H54 (cell line): Measurements from ENCODE around the gene ALKBH2.

Source experiments
- DNase-seq: peaks from one replicate; pipeline ENCODE4 v3.0.0; 2011; ENCODE audit warnings: low spot score, mixed read lengths; ENCODE audit not compliant: insufficient read length
- FAIRE-seq: peaks from 3 replicates; lab custom pipeline; 2011; peaks lifted over from hg19 to GRCh38; lab: Jason Lieb, UNC
- POLR2A ChIP-seq: IDR thresholded peaks from 2 replicates; pipeline ENCODE4 v1.6.1; 2011; ENCODE audit warnings: low read depth, mild to moderate bottlenecking, low read length

Gene ALKBH2

DNA sequence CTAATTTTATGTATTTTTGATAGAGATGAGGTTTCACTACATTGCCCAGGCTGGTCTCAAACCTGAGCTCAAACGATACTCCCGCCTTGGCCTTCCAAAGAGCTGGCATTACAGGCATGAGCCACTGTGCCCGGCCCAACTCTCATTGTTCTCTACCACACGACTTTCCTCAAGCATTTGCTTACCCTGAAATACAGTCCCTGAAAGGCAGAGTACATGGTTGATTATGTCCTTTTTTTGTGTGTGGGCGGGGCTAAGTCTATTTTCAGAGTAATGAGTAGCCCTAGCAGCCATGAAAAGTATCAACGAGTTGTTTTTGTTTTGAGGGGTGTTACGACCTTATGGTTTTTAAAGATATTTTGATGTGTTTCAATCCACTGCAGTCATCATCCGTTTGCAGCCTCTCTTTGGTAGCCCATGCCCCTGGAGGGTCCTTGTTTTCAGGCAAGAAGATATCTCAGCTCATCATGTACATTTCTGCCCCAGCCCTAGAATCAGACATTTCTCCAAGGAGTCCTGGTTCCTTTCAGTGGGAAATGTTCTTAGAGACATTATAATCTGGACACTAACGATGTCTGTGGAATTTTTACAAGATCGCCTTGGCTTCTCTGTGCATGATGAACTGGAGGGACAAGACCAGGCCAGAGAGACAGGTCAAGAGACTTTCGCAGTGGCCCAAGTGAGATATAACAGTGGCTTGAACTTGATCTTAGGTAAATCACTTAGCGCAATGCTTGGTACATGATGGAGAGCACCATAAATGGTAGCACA lies 31.8 kb upstream of the ALKBH2 start:
- FAIRE-seq = no peak
- TF ChIP-seq POLR2A = no peak

DNA sequence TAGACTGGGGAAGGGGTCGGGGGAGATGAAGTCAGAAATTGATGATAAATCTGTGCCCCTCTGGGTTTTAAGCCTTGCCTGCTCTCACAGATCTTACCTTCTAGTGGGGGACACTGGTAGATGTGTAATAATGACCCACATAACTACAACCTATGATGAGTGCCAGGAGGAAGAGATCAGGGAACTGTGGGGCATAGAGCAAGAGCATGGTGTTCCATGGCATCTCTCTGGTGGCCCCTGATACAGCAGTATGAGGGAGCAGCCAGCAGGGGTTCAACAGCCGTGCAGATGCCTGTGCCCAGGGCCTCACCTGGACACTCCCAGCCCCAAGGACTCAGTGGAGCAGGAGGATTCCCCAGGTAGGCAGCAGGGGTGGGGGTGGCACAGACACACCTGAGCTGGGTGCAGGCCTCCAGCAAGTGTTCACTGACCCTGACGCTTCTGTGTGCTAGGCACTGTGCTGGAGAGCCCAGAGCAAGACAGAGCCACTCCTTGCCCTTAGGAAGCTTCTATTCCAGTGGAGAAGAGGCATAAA lies 28.1 kb upstream of the ALKBH2 start:
- no peak for FAIRE-seq
- DNase-seq = no peak
- no peak for TF ChIP-seq POLR2A

More for the DNA sequence above, 31.8 kb upstream of the ALKBH2 start:
- DNase-seq = no peak

DNA sequence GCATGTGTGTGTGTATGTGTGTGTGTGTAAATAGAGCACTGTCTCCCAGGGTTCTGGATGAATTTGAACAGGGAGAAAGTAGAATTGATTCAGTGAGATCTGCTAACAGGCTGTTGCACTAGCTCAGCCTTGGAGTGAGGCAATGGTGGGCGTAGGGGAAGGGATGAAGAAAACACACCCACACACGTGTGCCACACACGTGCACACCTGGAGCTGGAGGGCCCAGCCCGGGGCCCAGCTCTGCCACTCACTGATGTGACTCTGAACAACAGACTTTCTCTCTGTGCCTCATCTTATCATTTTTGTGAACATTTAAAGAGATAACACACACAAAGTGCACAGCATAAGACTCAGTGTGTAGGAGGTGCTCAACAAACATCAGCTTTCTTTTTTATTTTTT lies 27.3 kb upstream of the ALKBH2 start:
- TF ChIP-seq POLR2A = no peak
- FAIRE-seq (no peak), DNase-seq (no peak)

DNA sequence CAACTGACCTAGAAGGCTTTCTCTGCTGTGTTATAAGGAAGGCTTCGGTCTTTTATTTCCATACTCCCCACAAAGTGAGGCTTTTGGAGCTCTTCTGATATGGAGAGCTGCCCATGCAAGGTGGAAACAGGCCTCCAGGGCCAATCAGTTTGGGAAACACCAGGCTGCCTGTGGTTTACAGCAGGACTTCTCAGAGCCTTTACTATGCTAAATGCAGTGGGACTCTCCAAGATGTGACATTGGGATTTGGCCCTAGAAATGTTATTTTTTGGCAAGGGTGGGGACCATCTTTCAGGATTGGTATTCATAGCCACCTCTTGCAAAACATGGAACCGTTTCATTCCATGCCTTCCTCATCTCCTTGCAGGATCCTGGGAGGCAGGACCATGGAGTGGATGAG lies 26.8 kb upstream of the ALKBH2 start:
- no peak for FAIRE-seq
- TF ChIP-seq POLR2A = no peak
- no peak for DNase-seq

DNA sequence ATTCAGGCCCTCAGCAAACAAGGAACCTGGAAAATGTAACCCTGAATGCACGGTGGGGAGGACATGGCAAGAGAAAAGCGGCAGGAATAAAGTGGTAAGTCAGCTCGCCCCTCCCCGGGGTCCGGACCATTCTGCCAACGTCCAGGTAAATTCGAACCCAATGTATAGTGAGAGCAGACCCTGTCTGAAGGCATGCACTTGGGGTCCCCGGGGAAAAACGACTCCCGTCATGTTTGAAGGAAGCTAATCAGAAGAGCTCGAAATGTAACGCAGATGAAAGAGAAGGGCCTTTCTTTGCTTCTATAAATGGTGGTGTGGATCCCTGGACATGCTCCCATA lies 23.3 kb upstream of the ALKBH2 start:
- FAIRE-seq (no peak), DNase-seq (no peak)
- no peak for TF ChIP-seq POLR2A

DNA sequence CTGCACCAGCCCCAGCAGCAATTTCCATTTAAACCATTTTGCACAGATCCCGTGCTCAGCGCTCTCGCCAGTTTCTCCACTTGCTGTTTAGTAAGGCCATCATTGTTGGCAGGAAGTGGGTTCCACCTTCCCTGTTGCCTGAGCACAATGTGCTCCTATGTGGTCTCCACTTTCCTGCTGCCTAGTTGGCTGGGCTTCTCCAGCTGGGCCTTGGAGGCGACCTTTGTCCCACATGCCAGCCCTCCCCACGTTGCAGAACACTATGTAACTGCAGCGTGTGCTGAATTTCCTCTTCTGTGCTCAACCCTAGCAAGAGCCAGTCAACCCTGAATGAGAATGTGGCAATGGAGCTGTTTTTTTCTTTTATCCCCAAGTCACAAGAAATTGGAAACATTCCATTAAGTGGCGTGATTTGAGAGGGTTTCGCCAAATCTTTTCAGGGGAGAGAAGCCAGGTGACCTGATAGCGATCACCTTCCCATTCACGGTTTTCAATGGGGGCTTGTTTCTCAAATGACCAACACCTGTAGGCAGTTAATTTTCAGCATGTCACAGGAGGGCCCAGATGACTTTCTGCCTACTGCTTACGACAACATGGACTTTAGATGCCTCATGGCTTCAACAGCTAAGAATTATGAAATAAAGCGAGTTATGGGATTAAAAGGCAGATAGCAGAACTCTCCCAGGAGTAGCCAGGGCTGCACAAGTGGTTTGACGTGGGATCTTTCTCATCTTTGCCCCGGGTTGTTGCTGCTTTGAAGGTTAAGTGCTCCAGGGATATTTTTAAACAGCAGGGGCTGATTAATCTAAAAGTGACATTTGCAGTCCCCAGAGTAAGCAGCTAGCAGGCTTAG lies 22.7 kb upstream of the ALKBH2 start, which contains the start of gene ACACB:
ACACB (plus strand) TSS at position 830 of the 853 bp plus-strand sequence. CDS start 22,819 bp downstream, outside the sequence.
- TF ChIP-seq POLR2A = no peak
- no peak for FAIRE-seq

GRCh38 chr12:109115404-109115757 lies 22.1 kb upstream of the ALKBH2 start:
- FAIRE-seq = no peak
- no peak for TF ChIP-seq POLR2A

More for the DNA sequence above, 22.7 kb upstream of the ALKBH2 start, which contains the start of gene ACACB:
- DNase-seq = no peak

DNA sequence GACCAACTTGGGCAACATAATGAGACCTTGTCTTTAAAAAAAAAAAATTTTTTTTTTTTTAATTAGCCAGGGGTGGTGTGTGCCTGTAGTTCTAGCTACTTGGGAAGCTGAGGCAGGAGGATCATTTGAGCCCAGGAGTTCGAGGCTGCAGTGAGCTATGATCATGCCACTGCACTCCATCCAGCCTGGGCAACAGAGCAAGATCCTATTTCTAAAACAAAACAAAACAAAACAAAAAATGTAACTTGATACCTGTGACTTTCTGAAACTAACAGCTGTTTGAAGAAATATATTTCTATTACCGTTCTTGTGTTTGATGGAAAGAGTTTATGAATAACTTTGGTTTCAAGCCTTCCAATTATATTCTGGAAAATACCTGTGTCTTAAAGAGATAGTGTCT lies 21.4 kb upstream of the ALKBH2 start:
- no peak for DNase-seq
- no peak for TF ChIP-seq POLR2A
- FAIRE-seq = no peak

More at GRCh38 chr12:109115404-109115757, 22.1 kb upstream of the ALKBH2 start:
- DNase-seq = no peak

- TF ChIP-seq POLR2A = no peak
- no peak for FAIRE-seq
Measured at GRCh38 chr12:109113661-109114321, 20.5 kb upstream of the ALKBH2 start.

GRCh38 chr12:109112720-109113465 lies 19.6 kb upstream of the ALKBH2 start:
- FAIRE-seq (no peak), DNase-seq (no peak)
- TF ChIP-seq POLR2A = no peak

More at GRCh38 chr12:109113661-109114321, 20.5 kb upstream of the ALKBH2 start:
- no peak for DNase-seq

GRCh38 chr12:109110988-109111495 lies 17.8 kb upstream of the ALKBH2 start:
- FAIRE-seq (peak; percentile 30), DNase-seq (peak; percentile 83)
- peak; percentile 56; the same call in 1 of the 2 replicates for TF ChIP-seq POLR2A

DNA sequence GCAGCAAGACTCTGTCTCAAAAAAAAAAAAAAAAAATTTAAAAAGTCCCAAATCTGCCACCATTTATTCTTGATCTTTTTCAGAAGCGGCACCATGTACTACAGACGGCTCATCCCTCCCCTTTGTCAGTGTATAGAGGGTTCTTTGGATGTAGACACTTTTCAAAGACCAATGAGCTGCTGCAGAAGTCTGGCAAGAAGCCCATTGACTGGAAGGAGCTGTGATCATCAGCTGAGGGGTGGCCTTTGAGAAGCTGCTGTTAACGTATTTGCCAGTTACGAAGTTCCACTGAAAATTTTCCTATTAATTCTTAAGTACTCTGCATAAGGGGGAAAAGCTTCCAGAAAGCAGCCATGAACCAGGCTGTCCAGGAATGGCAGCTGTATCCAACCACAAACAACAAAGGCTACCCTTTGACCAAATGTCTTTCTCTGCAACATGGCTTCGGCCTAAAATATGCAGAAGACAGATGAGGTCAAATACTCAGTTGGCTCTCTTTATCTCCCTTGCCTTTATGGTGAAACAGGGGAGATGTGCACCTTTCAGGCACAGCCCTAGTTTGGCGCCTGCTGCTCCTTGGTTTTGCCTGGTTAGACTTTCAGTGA lies 16.6 kb upstream of the ALKBH2 start:
- DNase-seq = no peak
- FAIRE-seq = no peak
- no peak for TF ChIP-seq POLR2A
